Muscle of leg (tissue), 11 donors: ENCODE results near the gene COLEC12. TPM values are rescaled to one million over a fixed set of nuclear protein-coding genes. Genes with fewer than 3 reads are reported as not detected.

Source experiments
- DNase-seq: peaks from one replicate; pipeline ENCODE4 v3.0.0; 2013
- H3K27ac ChIP-seq: one replicate; pipeline ENCODE4 v1.5.1; 2013; ENCODE audit warnings: mild to moderate bottlenecking, low read length, control low read depth
- H3K27me3 ChIP-seq: one replicate; pipeline ENCODE4 v1.6.1; 2013; ENCODE audit warnings: low read length; ENCODE audit not compliant: control insufficient read depth, insufficient read depth
- H3K36me3 ChIP-seq: one replicate; pipeline ENCODE4 v1.6.1; 2013; ENCODE audit warnings: low read length; ENCODE audit not compliant: control insufficient read depth, insufficient read depth
- H3K4me1 ChIP-seq: one replicate; pipeline ENCODE4 v1.6.1; 2013; ENCODE audit warnings: low read length; ENCODE audit not compliant: control insufficient read depth, insufficient read depth
- H3K4me3 ChIP-seq: one replicate; pipeline ENCODE4 v1.5.1; 2013; ENCODE audit warnings: low read length, control low read depth
- H3K9me3 ChIP-seq: replicated peaks from 2 replicates; pipeline ENCODE4 v1.6.1; 2013; ENCODE audit warnings: low read depth, low read length; ENCODE audit not compliant: control insufficient read depth
- WGBS: methylation state at CpG from one replicate; pipeline ENCODE4 v1.1.5; 2013; ENCODE audit warnings: missing lambda C conversion rate; ENCODE audit not compliant: insufficient coverage; 5-methylcytosine and 5-hydroxymethylcytosine counted together
- polyA plus RNA-seq, 8 donors: library from polyadenylated mRNA; unstranded; fragments of 120-200 nt; gene quantifications; one replicate each; pipeline versions ENCODE4 v1.2.1 to v1.2.3, GENCODE V29; 2013; ENCODE audit warnings: inconsistent platforms in 1 of 8, low replicate concordance in 1 of 8; ENCODE audit not compliant: insufficient read length in 8 of 8, insufficient read depth in 1 of 8
- total RNA-seq: library from RNA; stranded (reverse); fragments of 120-200 nt; gene quantifications from one replicate; pipeline ENCODE4 v1.2.4, GENCODE V29; 2013

Gene COLEC12
- total and polyA plus RNA-seq, 9 donors = 41.1 to 83.6 (median 59.9) TPM

DNA sequence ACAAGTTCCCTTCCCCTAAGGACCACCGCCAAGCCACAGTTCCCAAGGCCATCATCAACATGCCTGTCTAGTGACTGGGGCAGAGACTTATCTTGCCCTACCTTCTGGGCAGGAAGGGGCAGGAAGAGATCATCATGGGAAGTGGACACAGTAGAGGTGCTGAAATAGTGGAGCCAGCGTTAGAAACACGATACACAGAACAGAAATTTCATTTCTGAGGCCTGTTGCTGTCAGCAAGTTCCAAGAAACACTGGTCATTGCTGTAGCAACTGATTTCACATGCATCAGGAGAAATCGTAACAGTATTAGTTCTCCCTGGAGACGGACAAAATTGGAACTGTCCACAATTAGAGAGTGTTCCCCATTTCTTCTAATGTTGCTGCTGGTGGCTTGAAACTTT, 83.0 kb downstream of the COLEC12 start:
- DNase-seq = peak; percentile 89
- Histone ChIP-seq H3K27me3 (no peaks in the 10 kb centered on the region), H3K4me3 (no peak overlapping the region), H3K9me3 (no peaks in the 10 kb centered on the region), H3K4me1 (peaks cover 8% of the 10 kb centered on the region), H3K36me3 (no peaks in the 10 kb centered on the region), H3K27ac (peak overlapping the region; percentile 72)
- 26% methylated on average over 4 of the region's 5 CpGs for WGBS

DNA sequence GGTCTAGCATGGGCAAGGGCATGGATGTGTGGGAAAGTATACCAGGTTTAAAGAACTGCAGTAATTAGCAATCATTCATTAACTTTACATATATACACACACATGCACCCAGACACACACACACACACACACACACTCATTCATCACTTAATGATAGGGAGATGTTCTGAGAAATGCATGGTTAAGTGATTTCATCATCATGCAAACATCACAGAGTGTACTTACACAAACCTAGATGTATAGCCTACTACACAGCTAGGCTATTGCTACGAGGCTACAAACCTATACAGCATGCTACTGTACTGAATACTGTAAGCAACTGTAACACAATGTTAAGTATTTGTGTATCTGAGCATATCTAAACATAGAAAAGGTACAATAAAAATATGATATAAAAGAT, 83.6 kb downstream of the COLEC12 start:
- Histone ChIP-seq H3K9me3 (no peaks in the 10 kb centered on the region), H3K27ac (no peak overlapping the region), H3K27me3 (no peaks in the 10 kb centered on the region), H3K4me1 (peaks cover 8% of the 10 kb centered on the region), H3K4me3 (no peak overlapping the region), H3K36me3 (no peaks in the 10 kb centered on the region)
- WGBS = no CpG with 5 or more reads among the region's 1 CpG
- DNase-seq = no peak

DNA sequence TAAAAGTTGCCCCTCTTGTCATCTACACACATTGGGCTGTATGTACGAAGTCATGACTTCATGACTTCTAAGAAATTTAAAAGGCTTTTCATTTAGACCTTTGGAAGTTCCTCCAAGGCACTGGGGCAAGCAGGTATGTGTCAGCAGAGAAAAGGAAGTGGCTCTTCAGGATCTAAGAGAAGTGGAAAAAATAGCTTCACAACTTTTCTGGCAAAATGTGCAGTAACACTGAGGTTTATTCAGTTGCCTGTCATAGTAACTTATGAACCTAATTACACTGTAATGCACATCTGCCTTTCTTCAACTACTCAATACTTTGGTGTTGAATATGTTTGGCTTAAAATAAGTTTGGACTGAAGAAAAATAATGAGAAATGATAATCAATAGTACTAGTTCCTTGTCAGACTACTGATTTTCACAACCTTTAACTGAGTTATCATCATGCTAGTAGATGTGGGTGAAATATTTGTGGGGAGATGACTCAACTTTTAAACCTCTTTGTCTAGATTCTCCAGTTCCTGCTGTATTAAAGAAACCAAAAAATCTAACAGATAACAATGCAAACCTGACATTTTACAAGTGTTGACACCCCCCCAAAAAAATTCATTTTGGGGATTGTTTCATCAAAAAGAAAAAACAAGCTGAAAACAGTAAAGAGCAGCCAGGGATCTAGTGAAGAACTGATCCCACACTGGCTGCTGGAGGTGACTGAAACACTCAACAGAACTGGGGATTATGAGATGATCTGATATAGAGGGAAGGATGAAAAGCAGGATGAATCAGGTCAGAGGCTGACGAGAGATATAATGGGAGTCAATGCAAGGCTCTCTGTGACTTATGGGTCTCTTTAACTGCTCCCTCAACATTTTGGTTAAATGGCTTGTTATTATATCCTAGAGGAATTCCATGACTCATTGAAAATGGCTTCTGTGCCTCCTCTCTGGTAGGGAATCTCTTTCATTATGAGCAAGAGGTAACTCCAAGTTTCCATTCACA, 84.6 kb downstream of the COLEC12 start:
- Histone ChIP-seq H3K9me3 (peaks cover 2% of the 10 kb centered on the region), H3K4me1 (peaks cover 6% of the 10 kb centered on the region), H3K36me3 (no peaks in the 10 kb centered on the region), H3K27ac (no peak overlapping the region), H3K4me3 (no peak overlapping the region), H3K27me3 (no peaks in the 10 kb centered on the region)
- WGBS = no CpG with 5 or more reads among the region's 2 CpGs
- DNase-seq = peak; percentile 37

DNA sequence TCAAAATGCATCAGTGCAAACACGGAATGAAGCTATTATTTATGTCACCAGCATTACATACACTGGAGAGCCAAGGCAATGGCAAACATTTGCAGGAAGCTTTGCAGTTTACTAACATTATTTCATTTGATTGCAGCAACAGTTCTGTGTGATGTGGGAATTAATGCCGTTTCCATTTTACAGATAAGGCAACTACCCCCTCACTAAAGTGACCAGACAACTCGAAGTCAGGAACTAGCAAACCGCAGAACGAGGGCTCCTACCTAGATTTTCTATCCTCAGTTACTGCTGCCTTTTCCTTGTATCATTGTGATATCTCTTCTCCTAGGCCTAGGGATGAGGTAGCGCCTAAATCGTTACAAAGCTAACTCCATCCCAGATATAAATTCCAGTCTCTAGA, 85.5 kb downstream of the COLEC12 start:
- Histone ChIP-seq H3K27ac (no peak overlapping the region), H3K36me3 (no peaks in the 10 kb centered on the region), H3K9me3 (peaks cover 2% of the 10 kb centered on the region), H3K4me3 (no peak overlapping the region), H3K4me1 (peaks cover 6% of the 10 kb centered on the region), H3K27me3 (no peaks in the 10 kb centered on the region)
- no peak for DNase-seq
- 66% methylated on average over 6 of the region's 7 CpGs for WGBS

DNA sequence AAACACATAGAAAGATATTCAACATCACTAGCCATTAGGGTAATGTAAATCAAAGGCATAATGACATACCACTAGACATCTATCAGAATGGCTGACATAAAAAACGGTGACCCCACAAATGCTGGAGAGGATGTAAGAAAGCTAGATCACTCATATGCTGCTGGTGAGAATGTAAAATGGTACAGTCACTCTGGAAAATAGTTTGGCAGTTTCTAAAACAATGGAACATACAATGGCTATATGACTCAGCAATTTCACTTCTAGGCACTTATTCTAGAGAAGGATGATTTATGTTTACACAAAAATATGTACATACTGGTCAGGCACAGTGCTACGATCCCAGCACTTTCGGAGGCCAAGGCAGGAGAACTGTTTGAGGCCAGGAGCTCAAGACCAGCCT, 87.3 kb downstream of the COLEC12 start:
- Histone ChIP-seq H3K27me3 (no peaks in the 10 kb centered on the region), H3K36me3 (no peaks in the 10 kb centered on the region), H3K9me3 (peaks cover 2% of the 10 kb centered on the region), H3K27ac (no peak overlapping the region), H3K4me1 (peaks cover 6% of the 10 kb centered on the region), H3K4me3 (no peak overlapping the region)
- WGBS = no CpG with 5 or more reads among the region's 3 CpGs
- DNase-seq = no peak

DNA sequence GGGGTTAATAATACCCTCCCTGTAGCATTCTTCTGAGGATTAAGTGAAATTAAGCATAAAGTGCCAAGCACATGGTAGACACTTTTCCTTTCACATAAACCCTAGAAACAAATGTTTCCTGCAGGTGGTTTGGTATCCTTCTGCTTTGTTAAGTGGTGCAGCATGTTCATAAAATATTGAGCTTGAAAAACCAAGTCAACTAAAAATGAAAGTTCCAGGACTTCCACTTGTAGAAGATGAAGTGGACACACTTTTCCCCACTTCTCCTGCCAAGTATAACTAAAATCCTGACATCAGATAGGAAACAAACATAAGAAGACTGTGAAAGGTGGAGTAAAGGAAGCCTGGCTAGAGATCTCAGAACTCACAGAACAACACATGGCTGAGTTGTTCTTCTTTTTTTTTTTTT, 90.5 kb downstream of the COLEC12 start:
- no peaks in the 10 kb centered on the region for H3K27me3 ChIP-seq
- peaks cover 6% of the 10 kb centered on the region for H3K9me3 ChIP-seq
- H3K36me3 ChIP-seq = no peaks in the 10 kb centered on the region
- DNase-seq = peak; percentile 70
- no peak overlapping the region for H3K27ac ChIP-seq
- H3K4me3 ChIP-seq = no peak overlapping the region
- H3K4me1 ChIP-seq = peaks cover 2% of the 10 kb centered on the region

DNA sequence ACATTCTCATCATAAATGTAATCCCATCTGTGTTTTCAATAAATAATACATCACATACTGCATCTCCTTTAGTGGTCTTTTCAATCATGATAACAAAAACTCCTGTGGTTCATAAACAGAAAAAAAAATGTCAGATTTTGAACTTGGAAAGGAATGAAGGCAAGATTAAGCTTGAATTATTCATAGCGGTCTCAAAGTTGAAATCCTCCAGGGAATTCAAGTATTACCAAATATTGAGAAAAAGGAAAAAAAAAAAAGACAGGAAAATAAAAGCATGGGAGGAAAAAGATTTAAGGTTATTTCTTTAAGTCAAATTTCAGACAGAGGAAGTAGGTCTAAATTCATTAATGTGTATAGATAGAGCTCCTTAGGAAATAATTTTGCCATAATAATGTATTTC, 92.1 kb downstream of the COLEC12 start:
- Histone ChIP-seq H3K36me3 (no peaks in the 10 kb centered on the region), H3K9me3 (peaks cover 8% of the 10 kb centered on the region), H3K27ac (no peak overlapping the region), H3K4me3 (no peak overlapping the region), H3K27me3 (no peaks in the 10 kb centered on the region), H3K4me1 (peaks cover 2% of the 10 kb centered on the region)
- no peak for DNase-seq
- no CpG with 5 or more reads among the region's 1 CpG for WGBS

DNA sequence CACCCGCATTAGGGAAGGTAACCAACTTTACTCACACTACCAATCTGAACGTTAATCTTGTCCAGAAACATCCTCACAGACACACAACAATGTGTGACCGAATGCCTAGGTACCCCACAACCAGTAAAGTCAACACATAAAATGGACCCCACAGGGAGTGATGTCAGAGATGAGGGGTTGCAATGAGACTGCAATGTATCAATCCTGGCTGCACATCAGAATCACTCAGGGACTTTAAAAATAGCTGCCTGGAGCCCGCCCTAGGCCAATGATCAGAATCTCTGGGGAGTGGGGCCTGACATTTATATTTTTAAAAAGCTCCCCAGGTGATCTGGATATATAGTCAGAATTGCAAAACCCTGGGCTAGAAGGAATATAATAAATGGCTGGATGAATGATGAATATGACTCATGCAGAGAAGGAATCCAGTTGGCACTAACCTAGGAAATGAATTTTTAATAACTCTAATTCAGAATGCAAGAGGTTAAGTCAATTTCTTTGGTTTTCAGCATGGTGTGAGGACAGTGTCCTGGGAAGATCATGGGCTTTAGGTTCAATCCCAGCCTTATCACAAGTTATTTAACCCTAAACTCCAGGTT, 92.8 kb downstream of the COLEC12 start:
- no peaks in the 10 kb centered on the region for H3K27me3 ChIP-seq
- H3K4me3 ChIP-seq = no peak overlapping the region
- no peak for DNase-seq
- WGBS = 50% methylated on average over 2 of the region's 4 CpGs
- peaks cover 8% of the 10 kb centered on the region for H3K9me3 ChIP-seq
- H3K27ac ChIP-seq = no peak overlapping the region
- H3K4me1 ChIP-seq = peaks cover 2% of the 10 kb centered on the region
- H3K36me3 ChIP-seq = no peaks in the 10 kb centered on the region

DNA sequence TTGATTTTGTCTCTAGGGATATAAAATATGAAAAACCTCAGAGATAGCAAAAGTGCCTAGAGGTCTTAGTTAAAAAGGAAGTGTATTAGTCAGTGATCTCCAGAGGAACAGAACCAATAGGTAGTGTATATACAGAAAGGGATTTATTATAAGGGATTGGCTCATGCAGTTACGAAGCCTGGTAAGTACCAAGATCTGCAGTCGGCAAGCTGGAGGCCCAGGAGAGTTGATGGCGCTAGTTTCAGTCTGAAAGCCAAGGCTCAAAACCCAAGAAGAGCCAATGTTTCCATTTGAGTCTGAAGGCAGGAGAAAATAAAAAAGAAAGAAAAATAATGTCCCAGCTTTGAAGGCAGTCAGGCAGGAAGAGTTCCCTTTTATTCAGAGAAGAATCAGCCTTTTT, 93.3 kb downstream of the COLEC12 start:
- DNase-seq = peak; percentile 60
- no peak overlapping the region for H3K4me3 ChIP-seq
- H3K36me3 ChIP-seq = no peaks in the 10 kb centered on the region
- H3K9me3 ChIP-seq = peaks cover 8% of the 10 kb centered on the region
- no peaks in the 10 kb centered on the region for H3K27me3 ChIP-seq
- no peak overlapping the region for H3K27ac ChIP-seq
- WGBS = 37% methylated on average over 3 of the region's 3 CpGs
- H3K4me1 ChIP-seq = peaks cover 2% of the 10 kb centered on the region

DNA sequence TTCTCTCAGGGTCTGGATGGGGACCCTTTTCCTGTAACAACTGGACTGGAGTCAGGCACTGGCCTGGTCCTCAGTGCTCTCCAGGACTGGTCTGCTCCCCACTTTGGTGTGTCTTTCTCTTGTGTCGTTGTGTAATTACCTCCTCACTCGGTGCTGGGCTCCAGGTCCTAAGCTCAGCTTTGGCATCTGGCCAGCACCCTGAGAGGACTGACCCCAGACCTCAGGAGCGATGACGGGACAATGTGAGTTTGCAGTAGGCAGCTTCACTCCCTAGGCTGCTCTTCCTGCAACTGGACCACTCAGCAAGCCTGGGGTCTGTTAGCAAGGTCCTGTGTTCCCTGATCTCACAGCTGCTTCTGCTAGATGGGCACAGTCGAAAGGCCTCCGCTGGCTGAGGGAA, 93.8 kb downstream of the COLEC12 start:
- no peak overlapping the region for H3K4me3 ChIP-seq
- WGBS = 69% methylated on average over 5 of the region's 6 CpGs
- peaks cover 8% of the 10 kb centered on the region for H3K9me3 ChIP-seq
- no peak overlapping the region for H3K27ac ChIP-seq
- no peaks in the 10 kb centered on the region for H3K27me3 ChIP-seq
- H3K36me3 ChIP-seq = no peaks in the 10 kb centered on the region
- H3K4me1 ChIP-seq = peaks cover 2% of the 10 kb centered on the region
- no peak for DNase-seq
